Mesendoderm (in vitro differentiated cells): Measurements from ENCODE around the gene STEAP3.

Experiments used
- DNase-seq: peaks from one replicate; pipeline ENCODE4 v3.0.0; 2013
- H2AK5ac ChIP-seq: 2 replicates; pipeline ENCODE4 v1.6.1; 2013; ENCODE audit warnings: low read length, inconsistent platforms
- H2BK120ac ChIP-seq: 2 replicates; pipeline ENCODE4 v1.6.1; 2013; ENCODE audit warnings: low read depth, mild to moderate bottlenecking, low read length, moderate library complexity, mixed read lengths
- H2BK15ac ChIP-seq: replicated peaks from 2 replicates; pipeline ENCODE4 v1.6.1; 2013; ENCODE audit warnings: low read depth, mild to moderate bottlenecking, moderate library complexity
- H2BK5ac ChIP-seq: 2 replicates; pipeline ENCODE4 v1.6.1; 2013; ENCODE audit warnings: low read length, inconsistent platforms
- H3K18ac ChIP-seq: 2 replicates; pipeline ENCODE4 v1.6.1; 2013; ENCODE audit warnings: mild to moderate bottlenecking, low read length, mixed read lengths
- H3K23ac ChIP-seq: one replicate; pipeline ENCODE4 v1.6.1; 2013; ENCODE audit warnings: low read length
- H3K27ac ChIP-seq: 2 replicates; pipeline ENCODE4 v1.5.1; 2013; ENCODE audit warnings: low read depth, mild to moderate bottlenecking, inconsistent platforms, low read length, moderate library complexity
- H3K27me3 ChIP-seq: 2 replicates; pipeline ENCODE4 v1.6.1; 2013; ENCODE audit warnings: low read length, control low read depth, mild to moderate bottlenecking, inconsistent platforms; ENCODE audit not compliant: insufficient read depth, poor library complexity
- H3K36me3 ChIP-seq: 2 replicates; pipeline ENCODE4 v1.6.1; 2013; ENCODE audit warnings: low read length, inconsistent platforms; ENCODE audit not compliant: control insufficient read depth, insufficient read depth
- H3K4ac ChIP-seq: one replicate; pipeline ENCODE4 v1.6.1; 2013; ENCODE audit warnings: low read depth, mild to moderate bottlenecking, low read length, moderate library complexity
- H3K4me1 ChIP-seq: 2 replicates; pipeline ENCODE4 v1.6.1; 2013; ENCODE audit warnings: low read depth, low read length, inconsistent platforms; ENCODE audit not compliant: control insufficient read depth
- H3K4me2 ChIP-seq: 2 replicates; pipeline ENCODE4 v1.6.1; 2013; ENCODE audit warnings: low read length
- H3K4me3 ChIP-seq: 2 replicates; pipeline ENCODE4 v1.5.1; 2013; ENCODE audit warnings: mild to moderate bottlenecking, low read length
- H3K56ac ChIP-seq: one replicate; pipeline ENCODE4 v1.6.1; 2013; ENCODE audit warnings: low read length
- H3K79me1 ChIP-seq: 2 replicates; pipeline ENCODE4 v1.6.1; 2013; ENCODE audit warnings: low read length, inconsistent platforms
- H3K79me2 ChIP-seq: 2 replicates; pipeline ENCODE4 v1.6.1; 2013; ENCODE audit warnings: mild to moderate bottlenecking, low read length; ENCODE audit not compliant: control insufficient read depth, insufficient read depth
- H3K9ac ChIP-seq: 2 replicates; pipeline ENCODE4 v1.6.1; 2013; ENCODE audit warnings: low read length, inconsistent platforms
- H4K5ac ChIP-seq: one replicate; pipeline ENCODE4 v1.6.1; 2013; ENCODE audit warnings: low read length
- H4K8ac ChIP-seq: one replicate; pipeline ENCODE4 v1.6.1; 2013; ENCODE audit warnings: low read depth, mild to moderate bottlenecking, control low read depth, low read length, moderate library complexity
- WGBS: extraction: QIAGEN DNeasy Blood & Tissue Kit; methylation state at CpG from one replicate; pipeline ENCODE4 v1.1.7; 2013; ENCODE audit warnings: low lambda C conversion rate, missing lambda C conversion rate; ENCODE audit not compliant: insufficient coverage; ENCODE audit errors: extremely low coverage; 5-methylcytosine and 5-hydroxymethylcytosine counted together

Gene STEAP3

DNA sequence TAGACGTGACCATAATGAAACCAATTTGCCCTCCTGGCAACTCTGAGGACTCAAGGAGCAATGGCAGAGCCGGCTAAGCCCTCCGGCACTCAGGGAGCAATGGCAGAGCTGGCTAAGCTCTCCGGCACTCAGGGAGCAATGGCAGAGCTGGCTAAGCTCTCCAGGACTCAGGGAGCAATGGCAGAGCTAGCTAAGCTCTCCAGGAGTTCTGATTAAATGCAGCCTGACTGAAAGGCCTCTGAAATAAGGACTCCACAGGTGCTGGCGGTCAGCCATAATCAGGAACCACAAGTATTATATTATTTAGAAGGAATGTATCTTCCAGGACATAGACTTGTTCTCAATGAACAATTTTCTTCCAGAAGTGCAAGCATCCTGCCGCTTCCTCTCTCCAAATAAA is 77.8 kb downstream of the STEAP3 start:
- H3K36me3 ChIP-seq, result no peaks in the 10 kb centered on the region
- H3K27ac ChIP-seq, result no peak overlapping the region
- no peaks in the 10 kb centered on the region for H3K79me1 ChIP-seq
- no peak overlapping the region for H3K56ac ChIP-seq
- no peaks in the 10 kb centered on the region for H3K79me2 ChIP-seq
- no peak overlapping the region for H3K4me2 ChIP-seq
- H2BK120ac ChIP-seq, result no peak overlapping the region
- no peak overlapping the region for H4K5ac ChIP-seq
- no peaks in the 10 kb centered on the region for H3K4me1 ChIP-seq
- H3K23ac ChIP-seq, result no peak overlapping the region
- DNase-seq, result no peak
- no peak overlapping the region for H3K18ac ChIP-seq
- WGBS, result no CpG with 5 or more reads among the region's 6 CpGs
- no peak overlapping the region for H3K4me3 ChIP-seq
- H2AK5ac ChIP-seq, result no peak overlapping the region
- no peak overlapping the region for H4K8ac ChIP-seq
- H2BK15ac ChIP-seq, result no peak overlapping the region
- no peak overlapping the region for H2BK5ac ChIP-seq
- H3K27me3 ChIP-seq, result no peaks in the 10 kb centered on the region
- H3K4ac ChIP-seq, result no peak overlapping the region
- no peak overlapping the region for H3K9ac ChIP-seq

DNA sequence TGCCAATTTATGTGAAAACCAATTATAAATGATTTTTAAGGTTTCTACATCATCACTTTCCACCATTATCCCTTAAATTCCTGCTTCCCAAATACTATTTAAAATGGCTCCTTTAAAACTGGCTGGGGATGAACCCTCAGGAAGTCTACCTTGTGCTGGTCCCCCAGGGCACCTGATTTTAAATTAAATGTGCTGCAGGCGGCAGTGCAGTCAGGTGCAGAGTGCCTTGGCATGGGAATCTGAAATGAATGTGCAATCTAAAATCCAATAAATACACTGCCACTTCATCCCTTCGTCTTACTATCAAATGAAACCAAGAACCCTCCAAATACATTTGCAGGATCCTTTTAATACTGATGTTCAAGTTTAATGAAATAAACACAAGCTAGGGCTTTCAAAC is 81.2 kb downstream of the STEAP3 start:
- H2BK120ac ChIP-seq, result no peak overlapping the region
- no peak overlapping the region for H2AK5ac ChIP-seq
- H2BK15ac ChIP-seq, result no peak overlapping the region
- H2BK5ac ChIP-seq, result no peak overlapping the region
- no peak overlapping the region for H3K9ac ChIP-seq
- H3K27me3 ChIP-seq, result no peaks in the 10 kb centered on the region
- WGBS, result no CpG with 5 or more reads among the region's 2 CpGs
- no peak overlapping the region for H4K8ac ChIP-seq
- H3K4ac ChIP-seq, result no peak overlapping the region
- no peaks in the 10 kb centered on the region for H3K79me2 ChIP-seq
- no peak overlapping the region for H3K4me2 ChIP-seq
- H3K56ac ChIP-seq, result no peak overlapping the region
- H4K5ac ChIP-seq, result no peak overlapping the region
- H3K36me3 ChIP-seq, result no peaks in the 10 kb centered on the region
- no peak for DNase-seq
- H3K4me1 ChIP-seq, result no peaks in the 10 kb centered on the region
- H3K18ac ChIP-seq, result no peak overlapping the region
- no peak overlapping the region for H3K4me3 ChIP-seq
- no peaks in the 10 kb centered on the region for H3K79me1 ChIP-seq
- no peak overlapping the region for H3K23ac ChIP-seq
- no peak overlapping the region for H3K27ac ChIP-seq

DNA sequence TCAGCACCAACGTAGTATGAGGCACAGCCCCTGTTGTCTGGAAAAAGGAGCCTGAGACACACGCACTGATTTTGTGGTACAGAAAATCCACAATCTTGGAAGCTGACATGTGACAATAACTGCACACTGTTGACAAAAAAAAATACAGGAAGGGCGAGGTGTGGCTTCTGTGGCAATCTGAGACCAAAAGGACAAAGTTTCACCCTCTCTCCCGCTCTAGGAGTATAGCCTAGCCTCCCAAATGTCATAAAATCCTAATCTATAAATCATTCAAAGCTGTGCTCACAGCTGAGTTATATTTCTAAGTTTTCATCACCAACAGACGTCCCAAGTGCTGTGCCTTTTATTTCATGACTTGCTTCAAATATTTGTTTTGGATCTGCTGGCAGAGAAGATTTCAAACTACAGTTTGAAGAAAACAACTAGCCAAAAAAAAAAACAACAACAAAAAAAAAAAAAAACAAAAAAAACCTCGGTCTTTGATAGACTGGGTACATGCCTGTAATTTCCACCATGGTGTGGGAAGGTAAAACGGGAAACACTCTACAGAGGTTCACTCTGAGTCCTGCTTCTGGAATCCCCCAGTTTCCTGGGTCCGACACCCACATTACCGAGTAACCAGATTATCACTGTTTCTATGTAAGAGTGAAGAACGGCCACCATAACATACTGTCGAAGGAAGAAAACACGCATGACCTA is 82.0 kb downstream of the STEAP3 start:
- Histone ChIP-seq H2BK120ac (no peak overlapping the region), H4K8ac (no peak overlapping the region), H3K4me2 (no peak overlapping the region), H2BK5ac (no peak overlapping the region), H3K4me3 (no peak overlapping the region), H3K36me3 (no peaks in the 10 kb centered on the region), H3K4me1 (no peaks in the 10 kb centered on the region), H3K79me2 (no peaks in the 10 kb centered on the region), H3K23ac (no peak overlapping the region), H2BK15ac (no peak overlapping the region), H3K9ac (no peak overlapping the region), H2AK5ac (no peak overlapping the region), H3K56ac (no peak overlapping the region), H4K5ac (no peak overlapping the region), H3K27ac (no peak overlapping the region), H3K79me1 (no peaks in the 10 kb centered on the region), H3K27me3 (no peaks in the 10 kb centered on the region), H3K4ac (no peak overlapping the region), H3K18ac (no peak overlapping the region)
- no peak for DNase-seq
- no CpG with 5 or more reads among the region's 12 CpGs for WGBS

DNA sequence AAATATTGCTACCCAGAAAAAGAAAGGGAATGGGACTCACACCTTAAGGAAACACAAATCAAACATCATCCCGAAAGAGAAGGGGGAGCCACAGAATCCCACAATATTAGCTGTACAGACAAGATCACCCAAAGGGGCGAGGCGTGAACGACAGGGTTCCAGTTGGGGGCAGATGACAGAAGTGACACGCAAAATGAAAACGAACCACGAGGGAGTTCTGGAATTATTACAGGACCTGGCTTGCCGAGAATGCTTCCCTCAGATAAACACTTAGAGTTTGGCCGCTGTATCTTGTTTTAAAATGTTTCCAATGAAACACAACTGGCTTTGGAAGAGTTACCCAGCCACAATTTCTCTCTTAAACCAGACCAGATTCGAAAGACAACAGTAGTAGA is 82.6 kb downstream of the STEAP3 start:
- Histone ChIP-seq H3K79me2 (no peaks in the 10 kb centered on the region), H3K4me3 (no peak overlapping the region), H4K5ac (no peak overlapping the region), H3K79me1 (no peaks in the 10 kb centered on the region), H3K4me1 (no peaks in the 10 kb centered on the region), H2AK5ac (no peak overlapping the region), H3K9ac (no peak overlapping the region), H3K56ac (no peak overlapping the region), H3K18ac (no peak overlapping the region), H2BK5ac (no peak overlapping the region), H4K8ac (no peak overlapping the region), H2BK120ac (no peak overlapping the region), H3K4ac (no peak overlapping the region), H3K23ac (no peak overlapping the region), H3K27ac (no peak overlapping the region), H3K36me3 (no peaks in the 10 kb centered on the region), H3K4me2 (no peak overlapping the region), H2BK15ac (no peak overlapping the region), H3K27me3 (peaks cover 2% of the 10 kb centered on the region)
- no peak for DNase-seq
- WGBS, result no CpG with 5 or more reads among the region's 10 CpGs

DNA sequence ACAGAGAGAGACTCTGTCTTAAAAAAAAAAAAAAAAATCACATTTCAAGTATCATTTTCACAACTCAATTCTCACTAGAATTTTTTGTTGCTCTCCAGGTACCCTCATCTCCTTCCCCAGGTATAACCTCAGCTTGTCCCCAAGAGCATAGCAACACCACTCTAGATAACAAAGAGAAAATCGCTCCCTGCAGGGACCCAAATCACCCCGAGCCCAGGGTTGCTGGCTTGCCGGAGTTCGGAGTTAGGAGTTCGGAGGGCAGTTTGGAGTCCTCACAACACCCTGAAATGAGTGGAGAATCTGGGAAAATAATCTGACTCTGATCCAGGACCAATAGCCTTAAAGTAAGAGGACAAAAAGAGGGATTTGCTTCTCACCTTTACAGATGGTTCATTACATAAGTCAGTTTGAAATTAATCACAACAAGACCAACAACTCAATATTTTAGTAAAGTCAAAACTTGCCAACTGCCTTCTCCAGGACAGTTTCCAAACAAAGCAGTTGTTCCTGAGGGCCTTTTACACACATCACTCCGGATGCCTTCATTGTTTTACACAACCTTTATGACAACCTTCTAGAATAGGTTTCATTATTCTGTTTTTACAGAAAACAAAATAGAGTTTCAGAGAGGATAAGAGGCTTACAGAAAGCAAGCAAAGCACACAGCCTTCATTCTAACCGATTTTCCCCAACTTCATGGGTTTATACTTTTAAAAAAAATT is 83.9 kb downstream of the STEAP3 start:
- H3K9ac ChIP-seq, result no peak overlapping the region
- H3K4me1 ChIP-seq, result no peaks in the 10 kb centered on the region
- no peak overlapping the region for H3K56ac ChIP-seq
- no peak overlapping the region for H2BK5ac ChIP-seq
- no peak overlapping the region for H3K18ac ChIP-seq
- H3K23ac ChIP-seq, result no peak overlapping the region
- no peak overlapping the region for H2AK5ac ChIP-seq
- no peak for DNase-seq
- no peak overlapping the region for H3K4ac ChIP-seq
- H3K4me2 ChIP-seq, result no peak overlapping the region
- no peak overlapping the region for H4K5ac ChIP-seq
- peaks cover 2% of the 10 kb centered on the region for H3K27me3 ChIP-seq
- no CpG with 5 or more reads among the region's 7 CpGs for WGBS
- H4K8ac ChIP-seq, result no peak overlapping the region
- no peak overlapping the region for H2BK120ac ChIP-seq
- H2BK15ac ChIP-seq, result no peak overlapping the region
- H3K27ac ChIP-seq, result no peak overlapping the region
- H3K36me3 ChIP-seq, result no peaks in the 10 kb centered on the region
- H3K4me3 ChIP-seq, result no peak overlapping the region
- H3K79me2 ChIP-seq, result no peaks in the 10 kb centered on the region
- H3K79me1 ChIP-seq, result no peaks in the 10 kb centered on the region
